Lower leg skin (tissue), 3 donors: Measurements from ENCODE around the gene SRD5A2.

Experiments
- POLR2A ChIP-seq, 2 donors: fragments of 450-650 bp; IDR thresholded peaks; one replicate each; pipeline ENCODE4 v1.6.1; 2016 to 2017; ENCODE audit warnings: antibody characterized with exemption in 2 of 2, mild to moderate bottlenecking in 1 of 2, moderate library complexity in 1 of 2
- TF ChIP-seq, protein P1 (sequence below), 3 donors: fragments of 450-650 bp; IDR thresholded peaks; one replicate each; pipeline ENCODE4 v1.5.1; 2016; ENCODE audit warnings: antibody characterized with exemption in 3 of 3, mild to moderate bottlenecking in 3 of 3, moderate library complexity in 2 of 3

DNA sequence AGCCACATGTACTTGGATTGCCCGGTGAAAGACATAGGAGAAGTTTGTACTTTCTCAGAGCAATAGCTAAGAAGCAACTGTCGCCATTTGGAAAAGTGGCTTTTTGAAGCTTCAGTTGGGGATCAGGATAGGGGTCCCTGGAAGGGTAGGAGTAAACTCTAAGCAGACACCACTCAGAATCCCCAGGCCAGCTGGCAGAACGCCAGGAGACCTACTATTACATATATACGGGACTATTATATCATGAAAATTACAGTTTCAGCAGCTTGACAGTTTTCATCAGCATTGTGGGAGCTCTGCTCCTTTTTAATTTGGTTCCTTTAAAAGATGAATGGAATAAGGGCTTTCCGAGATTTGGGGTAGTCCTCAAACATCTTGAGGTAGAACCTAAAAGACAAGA is 54.9 kb downstream of the SRD5A2 start:
- TF ChIP-seq, protein P1, sequence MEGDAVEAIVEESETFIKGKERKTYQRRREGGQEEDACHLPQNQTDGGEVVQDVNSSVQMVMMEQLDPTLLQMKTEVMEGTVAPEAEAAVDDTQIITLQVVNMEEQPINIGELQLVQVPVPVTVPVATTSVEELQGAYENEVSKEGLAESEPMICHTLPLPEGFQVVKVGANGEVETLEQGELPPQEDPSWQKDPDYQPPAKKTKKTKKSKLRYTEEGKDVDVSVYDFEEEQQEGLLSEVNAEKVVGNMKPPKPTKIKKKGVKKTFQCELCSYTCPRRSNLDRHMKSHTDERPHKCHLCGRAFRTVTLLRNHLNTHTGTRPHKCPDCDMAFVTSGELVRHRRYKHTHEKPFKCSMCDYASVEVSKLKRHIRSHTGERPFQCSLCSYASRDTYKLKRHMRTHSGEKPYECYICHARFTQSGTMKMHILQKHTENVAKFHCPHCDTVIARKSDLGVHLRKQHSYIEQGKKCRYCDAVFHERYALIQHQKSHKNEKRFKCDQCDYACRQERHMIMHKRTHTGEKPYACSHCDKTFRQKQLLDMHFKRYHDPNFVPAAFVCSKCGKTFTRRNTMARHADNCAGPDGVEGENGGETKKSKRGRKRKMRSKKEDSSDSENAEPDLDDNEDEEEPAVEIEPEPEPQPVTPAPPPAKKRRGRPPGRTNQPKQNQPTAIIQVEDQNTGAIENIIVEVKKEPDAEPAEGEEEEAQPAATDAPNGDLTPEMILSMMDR (IDR thresholded peaks at IDR 0.05) = no peak
- no peak for TF ChIP-seq POLR2A (IDR thresholded peaks at IDR 0.05)
